GM21723 (cell line): Measurements from ENCODE around the gene BRWD1.
A peak's percentile ranks its signal among the peaks of the same experiment; 100 is the strongest.

Experiments used
- ATAC-seq: cut with Tn5 transposase; IDR thresholded peaks from one replicate; pipeline ENCODE4 v1.9.1; 2021; ENCODE audit warnings: mild to moderate bottlenecking, moderate library complexity; ENCODE audit not compliant: unreplicated experiment

The BRWD1 gene

GRCh38 chr21:39208624-39209333 lies 104.7 kb downstream of the BRWD1 start:
- no peak for ATAC-seq

- no peak for ATAC-seq
These were observed 109.3 kb downstream of the BRWD1 start for GRCh38 chr21:39204134-39204533.

- ATAC-seq = no peak
These were observed 114.6 kb downstream of the BRWD1 start for GRCh38 chr21:39198800-39199199.

- ATAC-seq = no peak
These were observed 115.8 kb downstream of the BRWD1 start for GRCh38 chr21:39197448-39198233.

- no peak for ATAC-seq
These were observed 116.6 kb downstream of the BRWD1 start for GRCh38 chr21:39196838-39197237.

GRCh38 chr21:39196310-39196709 lies 117.1 kb downstream of the BRWD1 start:
- ATAC-seq = no peak

- no peak for ATAC-seq
These were observed 120.1 kb downstream of the BRWD1 start for GRCh38 chr21:39193380-39193779.

GRCh38 chr21:39189857-39190604 lies 123.4 kb downstream of the BRWD1 start:
- ATAC-seq = no peak

GRCh38 chr21:39188521-39189139 lies 124.8 kb downstream of the BRWD1 start:
- no peak for ATAC-seq

- no peak for ATAC-seq
These were observed 126.3 kb downstream of the BRWD1 start for GRCh38 chr21:39187141-39187540.

- ATAC-seq = no peak
These were observed 126.8 kb downstream of the BRWD1 start for GRCh38 chr21:39186676-39187075.

GRCh38 chr21:39185157-39185556 lies 128.3 kb downstream of the BRWD1 start:
- ATAC-seq = no peak

GRCh38 chr21:39184050-39184980 lies 129.1 kb downstream of the BRWD1 start:
- no peak for ATAC-seq

GRCh38 chr21:39183272-39184049 lies 130.0 kb downstream of the BRWD1 start, which contains the start of gene PSMG1:
Gene PSMG1 (minus strand): TSS chr21:39183451. CDS start chr21:39183385, 66 bp downstream.
- peak; percentile 84 for ATAC-seq

- peak; percentile 39 for ATAC-seq
These were observed 130.8 kb downstream of the BRWD1 start for GRCh38 chr21:39182484-39183271.

- no peak for ATAC-seq
These were observed 131.4 kb downstream of the BRWD1 start for GRCh38 chr21:39182016-39182415.

- no peak for ATAC-seq
These were observed 132.1 kb downstream of the BRWD1 start for GRCh38 chr21:39181205-39181818.

- no peak for ATAC-seq
These were observed 132.9 kb downstream of the BRWD1 start for GRCh38 chr21:39180429-39181019.
